Smooth muscle cell (in vitro differentiated cells): ENCODE results near the gene CLBA1. TPM values are rescaled to one million over a fixed set of nuclear protein-coding genes. Genes with fewer than 3 reads are reported as not detected.

Source experiments
- DNase-seq: peaks from one replicate; lab custom pipeline; 2025; ENCODE audit not compliant: unreplicated experiment; lab: John Stamatoyannopoulos, UW
- H2AFZ ChIP-seq: fragments of 200-600 bp; sonication (generic); 2 replicates; pipeline ENCODE4 v1.6.0; 2016; ENCODE audit warnings: antibody characterized with exemption, low read depth, mild to moderate bottlenecking
- H3F3A ChIP-seq: fragments of 200-600 bp; sonication (generic); 2 replicates; pipeline ENCODE4 v1.6.0; 2017; ENCODE audit warnings: antibody characterized with exemption, low read depth
- H3K27ac ChIP-seq: fragments of 200-600 bp; sonication (generic); 2 replicates; pipeline ENCODE4 v1.5.1; 2016; ENCODE audit warnings: low read depth, mild to moderate bottlenecking
- H3K27me3 ChIP-seq: fragments of 200-600 bp; sonication (generic); 2 replicates; pipeline ENCODE4 v1.6.1; 2016; ENCODE audit warnings: low read depth, mild to moderate bottlenecking
- H3K36me3 ChIP-seq: fragments of 200-600 bp; sonication (generic); 2 replicates; pipeline ENCODE4 v1.5.1; 2016; ENCODE audit warnings: low read depth
- H3K4me1 ChIP-seq: fragments of 200-600 bp; sonication (generic); 2 replicates; pipeline ENCODE4 v1.5.1; 2016; ENCODE audit warnings: low read depth
- H3K4me2 ChIP-seq: fragments of 200-600 bp; sonication (generic); 2 replicates; pipeline ENCODE4 v1.6.0; 2016; ENCODE audit warnings: mild to moderate bottlenecking
- H3K4me3 ChIP-seq: fragments of 200-600 bp; sonication (generic); 2 replicates; pipeline ENCODE4 v1.5.1; 2016; ENCODE audit warnings: mild to moderate bottlenecking
- H3K79me2 ChIP-seq: fragments of 200-600 bp; sonication (generic); 2 replicates; pipeline ENCODE4 v1.6.0; 2016; ENCODE audit warnings: low read depth, mild to moderate bottlenecking
- H3K9ac ChIP-seq: fragments of 200-600 bp; sonication (generic); 2 replicates; pipeline ENCODE4 v1.6.0; 2016; ENCODE audit warnings: low read depth
- H3K9me3 ChIP-seq: fragments of 200-600 bp; sonication (generic); replicated peaks from 2 replicates; pipeline ENCODE4 v1.5.1; 2016; ENCODE audit warnings: low read depth
- H4K20me1 ChIP-seq: fragments of 200-600 bp; sonication (generic); 2 replicates; pipeline ENCODE4 v1.6.0; 2016; ENCODE audit warnings: low read depth
- WGBS: methylation state at CpG from one replicate; pipeline ENCODE4 v1.1.7; 2016; ENCODE audit warnings: low lambda C conversion rate; 5-methylcytosine and 5-hydroxymethylcytosine counted together
- polyA plus RNA-seq: library from polyadenylated mRNA; unstranded; fragments of >200 nt; fragmentation: Nextera tagmentation; extraction: Ambion mirVana; gene quantifications from 2 replicates; pipeline ENCODE4 v1.2.1, GENCODE V29; 2016
- total RNA-seq: library from RNA; depleted of rRNA; stranded (reverse); fragments of >200 nt; gene quantifications from 2 replicates; pipeline ENCODE4 v1.2.3, GENCODE V29; 2014
- TF ChIP-seq, protein P1 (sequence below): fragments of 200-600 bp; sonication (generic); IDR thresholded peaks from 2 replicates; pipeline ENCODE4 v1.5.1; 2017; ENCODE audit warnings: borderline replicate concordance, mild to moderate bottlenecking, antibody characterized with exemption; ENCODE audit not compliant: insufficient read depth, poor library complexity, severe bottlenecking

CLBA1 gene
- total and polyA plus RNA-seq, 2 experiments from 2014 or later: 5.0 to 8.7 TPM

DNA sequence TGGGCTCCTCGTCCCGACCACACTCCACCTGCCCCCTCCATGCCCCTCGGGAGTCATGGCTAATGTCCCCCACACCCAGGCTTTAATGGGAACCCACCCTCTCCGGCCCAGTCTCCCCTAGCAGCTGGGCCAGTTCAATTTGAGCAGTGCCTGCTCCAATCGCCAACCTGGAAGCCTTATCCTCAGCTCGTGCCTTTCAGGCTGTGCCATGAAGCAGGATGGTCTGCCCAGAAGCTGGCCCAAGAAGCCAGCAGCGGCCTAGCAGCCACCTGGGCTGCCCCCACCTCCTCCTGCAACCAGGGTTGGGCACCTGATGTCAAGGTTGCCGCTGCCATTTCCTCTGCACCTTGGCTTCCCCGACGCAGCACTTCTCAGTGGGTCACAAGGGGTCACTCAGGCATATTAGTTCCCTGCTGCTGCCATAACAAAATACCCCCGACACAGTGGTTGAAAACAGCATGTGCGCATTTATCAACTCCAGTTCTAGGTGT is 2.3 kb upstream of the CLBA1 start:
- no peaks in the 10 kb centered on the region for H3K79me2 ChIP-seq
- no peak overlapping the region for H3K27ac ChIP-seq
- peaks cover 9% of the 10 kb centered on the region for H3K4me1 ChIP-seq
- no peaks in the 10 kb centered on the region for H3K27me3 ChIP-seq
- no peak overlapping the region for H3K4me2 ChIP-seq
- no peaks in the 10 kb centered on the region for H4K20me1 ChIP-seq
- WGBS: 86% methylated on average over 9 of the region's 12 CpGs
- no peaks in the 10 kb centered on the region for H3K9me3 ChIP-seq
- H3F3A ChIP-seq: no peaks in the 10 kb centered on the region
- no peaks in the 10 kb centered on the region for H3K36me3 ChIP-seq
- H3K4me3 ChIP-seq: no peak overlapping the region
- TF ChIP-seq, protein P1, sequence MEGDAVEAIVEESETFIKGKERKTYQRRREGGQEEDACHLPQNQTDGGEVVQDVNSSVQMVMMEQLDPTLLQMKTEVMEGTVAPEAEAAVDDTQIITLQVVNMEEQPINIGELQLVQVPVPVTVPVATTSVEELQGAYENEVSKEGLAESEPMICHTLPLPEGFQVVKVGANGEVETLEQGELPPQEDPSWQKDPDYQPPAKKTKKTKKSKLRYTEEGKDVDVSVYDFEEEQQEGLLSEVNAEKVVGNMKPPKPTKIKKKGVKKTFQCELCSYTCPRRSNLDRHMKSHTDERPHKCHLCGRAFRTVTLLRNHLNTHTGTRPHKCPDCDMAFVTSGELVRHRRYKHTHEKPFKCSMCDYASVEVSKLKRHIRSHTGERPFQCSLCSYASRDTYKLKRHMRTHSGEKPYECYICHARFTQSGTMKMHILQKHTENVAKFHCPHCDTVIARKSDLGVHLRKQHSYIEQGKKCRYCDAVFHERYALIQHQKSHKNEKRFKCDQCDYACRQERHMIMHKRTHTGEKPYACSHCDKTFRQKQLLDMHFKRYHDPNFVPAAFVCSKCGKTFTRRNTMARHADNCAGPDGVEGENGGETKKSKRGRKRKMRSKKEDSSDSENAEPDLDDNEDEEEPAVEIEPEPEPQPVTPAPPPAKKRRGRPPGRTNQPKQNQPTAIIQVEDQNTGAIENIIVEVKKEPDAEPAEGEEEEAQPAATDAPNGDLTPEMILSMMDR: no peak
- no peak overlapping the region for H3K9ac ChIP-seq
- DNase-seq: no peak
- no peak overlapping the region for H2AFZ ChIP-seq

GRCh38 chr14:104984056-104984894 is 1.3 kb upstream of the CLBA1 start:
- Histone ChIP-seq H3K79me2 (no peaks in the 10 kb centered on the region), H3K4me1 (peaks cover 5% of the 10 kb centered on the region), H3K9me3 (no peaks in the 10 kb centered on the region), H3K4me3 (no peak overlapping the region), H3K27ac (no peak overlapping the region), H3K4me2 (no peak overlapping the region), H3K9ac (no peak overlapping the region), H4K20me1 (no peaks in the 10 kb centered on the region), H3K36me3 (no peaks in the 10 kb centered on the region), H2AFZ (no peak overlapping the region), H3K27me3 (no peaks in the 10 kb centered on the region), H3F3A (no peaks in the 10 kb centered on the region)
- 95% methylated on average over 15 of the region's 15 CpGs for WGBS
- TF ChIP-seq, protein P1: no peak
- DNase-seq: no peak

DNA sequence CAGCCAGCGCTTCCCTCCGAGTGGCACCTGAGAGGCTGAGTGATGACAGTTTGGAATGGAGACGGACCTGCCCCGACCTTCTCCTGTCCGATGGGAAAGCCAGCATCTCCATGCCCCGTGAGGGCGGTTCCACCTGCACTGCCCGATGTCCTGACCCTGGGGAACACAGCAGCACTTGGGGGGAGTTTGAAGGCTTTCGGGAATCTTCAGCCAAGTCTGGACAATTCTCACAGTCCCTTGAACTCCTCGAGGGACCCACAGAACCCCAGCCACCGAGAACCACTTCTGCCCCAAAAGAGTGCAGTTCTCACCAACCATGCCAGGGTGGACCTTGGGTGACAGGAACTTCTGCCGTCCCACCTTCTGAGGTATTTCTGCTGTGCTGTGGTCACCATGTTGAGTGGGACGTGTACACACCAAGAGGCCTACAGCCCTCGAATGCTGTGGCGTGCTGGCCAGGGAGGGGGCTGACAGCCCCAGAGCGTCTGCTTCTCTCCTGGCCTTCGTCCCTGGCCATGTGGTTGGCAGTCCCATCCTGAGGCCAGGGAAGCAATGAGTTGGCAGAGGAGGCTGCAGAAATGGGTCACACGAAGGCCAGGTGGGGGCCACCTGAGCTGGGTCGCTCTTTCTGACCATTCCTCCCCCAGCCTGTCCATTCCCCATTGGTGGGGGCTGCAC is 1.0 kb downstream of the CLBA1 start:
- H3K27me3 ChIP-seq: no peaks in the 10 kb centered on the region
- 79% methylated on average over 19 of the region's 19 CpGs for WGBS
- H3K27ac ChIP-seq: peak overlapping the region; percentile 83
- peaks cover 5% of the 10 kb centered on the region for H3K4me1 ChIP-seq
- no peaks in the 10 kb centered on the region for H3K79me2 ChIP-seq
- no peaks in the 10 kb centered on the region for H4K20me1 ChIP-seq
- H3F3A ChIP-seq: no peaks in the 10 kb centered on the region
- no peaks in the 10 kb centered on the region for H3K9me3 ChIP-seq
- H3K4me3 ChIP-seq: peak overlapping the region; percentile 67
- no peak for DNase-seq
- H2AFZ ChIP-seq: no peak overlapping the region
- H3K9ac ChIP-seq: peak overlapping the region; percentile 92
- peak overlapping the region; percentile 89 for H3K4me2 ChIP-seq
- no peaks in the 10 kb centered on the region for H3K36me3 ChIP-seq
- TF ChIP-seq, protein P1: no peak
